ENCODE data around the gene TMEM106B. TPM values are rescaled to one million over a fixed set of nuclear protein-coding genes. Genes with fewer than 3 reads are reported as not detected.

The TMEM106B gene
- total RNA-seq, 1 donor from 2014 or later = 21.1 TPM

DNA sequence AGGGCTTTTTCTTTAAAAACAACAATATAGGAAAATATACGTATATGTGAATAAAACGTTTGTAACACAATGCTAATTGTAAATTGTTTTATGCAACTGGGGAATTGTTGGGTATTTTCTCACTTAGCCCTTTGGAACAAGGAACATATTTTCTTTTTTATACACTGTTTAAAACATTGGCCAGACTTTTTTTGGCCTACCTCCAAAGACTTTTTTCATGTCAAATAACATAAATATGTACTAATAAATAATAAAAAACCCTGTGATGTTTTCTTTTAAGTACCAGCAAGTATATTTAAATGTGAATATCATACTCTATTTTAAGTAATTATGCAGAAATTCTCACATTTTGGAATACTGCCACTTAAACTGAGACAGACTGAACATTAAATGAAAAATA lies 15.7 kb downstream of the TMEM106B start:
- DNase-seq (ENCODE audit: low read depth in 2 of 2) = no peak

DNA sequence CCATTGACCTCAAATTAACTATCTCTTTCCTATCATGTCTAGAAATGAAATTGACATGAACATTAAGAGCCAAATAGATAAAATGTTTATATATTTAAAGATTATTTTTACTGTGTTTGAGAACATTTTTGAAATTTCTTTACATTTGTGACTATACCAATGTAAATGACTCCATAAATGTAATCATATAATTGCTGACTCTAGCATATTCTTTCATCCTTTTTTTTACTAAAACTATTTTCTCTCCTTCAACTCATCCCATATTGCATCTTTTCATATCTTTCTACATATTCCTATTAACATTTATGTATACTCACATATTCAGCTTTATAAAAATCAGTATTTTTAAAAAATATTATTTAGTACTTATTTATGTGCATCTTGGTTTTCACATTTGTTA lies 16.9 kb downstream of the TMEM106B start:
- DNase-seq (ENCODE audit: low read depth in 2 of 2) = no peak

- DNase-seq (ENCODE audit: low read depth in 2 of 2) = no peak
Measured at GRCh38 chr7:12229046-12229445, 18.0 kb downstream of the TMEM106B start.

GRCh38 chr7:12231097-12231496 lies 20.0 kb downstream of the TMEM106B start:
- no peak for DNase-seq (ENCODE audit: low read depth in 2 of 2)

DNA sequence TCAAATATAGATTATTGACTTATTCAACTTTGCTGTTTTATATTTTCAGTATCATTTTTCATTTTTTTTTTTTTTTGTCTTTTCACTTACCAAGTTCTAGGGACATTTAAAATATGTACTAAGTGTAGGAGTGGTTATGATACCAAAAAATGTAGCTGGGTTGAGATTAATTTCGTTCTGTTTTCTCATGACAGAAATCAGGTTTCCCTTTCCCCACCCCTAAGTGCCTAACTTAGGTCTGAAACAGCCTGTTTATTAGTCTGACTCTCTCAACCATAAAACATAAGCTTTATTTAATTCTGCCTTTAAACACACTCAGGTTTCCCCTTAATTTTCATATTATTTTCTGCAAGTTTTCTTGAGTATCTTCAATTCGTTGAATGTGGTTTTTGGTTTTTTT lies 22.1 kb downstream of the TMEM106B start:
- DNase-seq (ENCODE audit: low read depth in 2 of 2) = no peak

GRCh38 chr7:12234334-12234865 lies 23.3 kb downstream of the TMEM106B start:
- DNase-seq (ENCODE audit: low read depth in 2 of 2) = no peak

DNA sequence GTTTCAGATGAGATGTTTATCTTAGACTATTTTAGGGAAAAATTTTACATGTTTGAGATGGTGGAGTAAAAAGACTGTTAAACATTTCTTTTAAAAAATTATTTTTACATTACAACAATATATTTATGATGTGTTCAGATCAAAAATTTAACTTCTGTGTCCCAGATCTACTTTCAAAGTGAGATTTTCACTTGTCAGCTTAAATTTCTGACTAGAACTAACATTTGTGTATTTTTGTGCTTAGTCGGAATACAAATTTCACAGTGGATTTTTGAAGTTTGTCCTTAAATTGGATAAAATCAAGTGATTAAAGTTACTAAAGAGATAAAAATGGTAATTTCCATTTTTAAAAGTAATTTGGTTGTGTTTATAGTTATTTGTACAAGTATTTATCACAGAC lies 24.9 kb downstream of the TMEM106B start:
- no peak for DNase-seq (ENCODE audit: low read depth in 2 of 2)

DNA sequence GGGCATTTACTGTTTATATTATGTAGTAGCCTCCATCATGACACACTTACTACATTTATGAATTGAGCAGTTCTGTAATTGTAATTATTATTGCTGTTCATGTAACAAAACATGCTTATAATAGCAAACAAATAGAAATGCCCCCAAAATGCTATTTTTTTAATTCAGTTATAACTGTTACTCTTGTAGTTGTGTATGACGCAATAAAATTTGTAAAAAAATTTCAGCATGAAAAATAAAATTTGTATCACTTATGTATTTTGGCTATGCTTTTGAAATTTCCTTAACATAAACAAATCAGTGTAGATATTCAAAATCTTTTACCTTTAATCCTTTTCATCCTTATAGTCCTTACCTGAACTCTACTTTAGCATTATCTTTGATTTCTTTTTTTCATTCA lies 25.9 kb downstream of the TMEM106B start:
- DNase-seq (ENCODE audit: low read depth in 2 of 2) = no peak

DNA sequence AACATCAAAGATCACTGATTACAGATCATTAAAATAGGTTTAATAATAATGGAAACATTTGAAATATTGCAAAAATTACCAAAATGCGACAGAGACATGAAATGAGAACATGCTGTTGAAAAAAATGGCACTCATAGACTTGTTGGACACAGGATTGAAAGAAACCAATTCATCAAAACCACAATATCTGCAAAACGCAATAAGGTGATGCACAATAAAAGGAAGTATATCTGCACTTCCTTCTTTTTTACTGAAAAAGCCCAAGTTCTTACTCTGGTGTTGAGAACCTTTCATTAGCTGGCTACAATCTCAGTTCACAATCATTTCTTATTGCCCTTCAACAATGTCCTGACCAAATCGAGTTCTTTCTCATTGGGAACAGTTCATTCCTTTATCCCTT lies 28.7 kb downstream of the TMEM106B start:
- DNase-seq (ENCODE audit: low read depth in 2 of 2) = no peak

- peak; percentile 9 to 56 for DNase-seq (ENCODE audit: low read depth in 2 of 2)
Measured at GRCh38 chr7:12244129-12244528, 33.0 kb downstream of the TMEM106B start.

GRCh38 chr7:12244694-12245093 lies 33.6 kb downstream of the TMEM106B start:
- DNase-seq (ENCODE audit: low read depth in 2 of 2) = no peak

GRCh38 chr7:12249706-12250105 lies 38.6 kb downstream of the TMEM106B start:
- no peak for DNase-seq (ENCODE audit: low read depth in 2 of 2)

DNA sequence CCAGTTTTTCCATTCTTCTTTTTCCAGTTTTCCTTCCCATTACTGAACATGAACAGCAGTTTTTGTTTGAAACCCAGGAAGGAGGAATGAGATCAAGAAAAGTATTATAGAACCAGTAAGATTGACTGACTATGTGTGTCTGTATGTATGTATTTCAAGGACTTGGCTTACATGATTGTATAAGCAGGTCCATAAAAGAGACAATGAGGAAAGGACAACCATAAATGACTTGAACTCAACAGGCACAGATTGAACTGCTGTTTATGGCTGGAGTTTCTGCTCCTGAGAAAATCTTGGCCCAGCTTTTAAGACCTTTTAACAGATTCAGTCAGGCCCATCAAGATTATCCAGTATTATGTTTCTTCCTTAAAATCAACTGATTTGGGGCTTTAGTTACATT lies 39.1 kb downstream of the TMEM106B start:
- no peak for DNase-seq (ENCODE audit: low read depth in 2 of 2)

DNA sequence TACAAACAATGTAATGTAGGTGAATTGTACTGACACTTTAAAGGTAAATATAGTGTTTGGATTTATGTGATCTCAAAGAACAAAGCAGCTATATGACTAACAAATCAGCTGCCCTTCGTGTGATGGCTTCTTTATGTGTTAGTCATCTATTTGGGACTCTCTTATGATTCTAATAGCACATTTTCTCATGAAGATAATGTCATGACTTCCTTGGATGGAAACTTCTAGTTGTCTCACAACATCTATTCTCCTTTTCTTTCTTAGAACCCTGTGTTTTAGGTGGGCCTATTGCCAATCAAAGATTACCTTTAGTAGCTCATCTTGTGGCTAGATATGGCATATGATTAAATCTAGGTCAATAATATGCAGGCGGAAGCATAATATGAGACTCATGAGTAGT lies 45.0 kb downstream of the TMEM106B start:
- peak in 1 of 2 donors; percentile 12 for DNase-seq (ENCODE audit: low read depth in 2 of 2)

- DNase-seq (ENCODE audit: low read depth in 2 of 2) = peak; percentile 7 to 43
Measured at GRCh38 chr7:12257582-12257981, 46.5 kb downstream of the TMEM106B start.

DNA sequence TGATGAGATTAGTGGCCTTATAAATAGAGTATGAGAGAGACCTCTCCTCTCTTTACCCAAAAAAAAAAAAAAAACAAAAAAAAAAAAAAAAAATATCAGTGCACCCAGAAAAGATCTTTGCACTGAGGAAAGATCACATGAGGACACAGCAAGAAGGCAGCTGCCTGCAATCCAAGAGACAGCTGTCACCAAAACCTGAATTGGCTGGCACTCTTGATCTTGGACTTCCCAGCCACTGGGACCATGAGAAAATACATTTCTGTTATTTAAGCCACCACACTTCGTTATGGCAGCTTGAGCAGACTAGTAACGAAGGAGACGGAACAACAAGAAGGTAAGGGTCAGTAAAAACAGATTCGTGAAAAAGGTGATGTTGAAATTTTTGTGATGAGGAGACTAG lies 47.0 kb downstream of the TMEM106B start:
- no peak for DNase-seq (ENCODE audit: low read depth in 2 of 2)

DNA sequence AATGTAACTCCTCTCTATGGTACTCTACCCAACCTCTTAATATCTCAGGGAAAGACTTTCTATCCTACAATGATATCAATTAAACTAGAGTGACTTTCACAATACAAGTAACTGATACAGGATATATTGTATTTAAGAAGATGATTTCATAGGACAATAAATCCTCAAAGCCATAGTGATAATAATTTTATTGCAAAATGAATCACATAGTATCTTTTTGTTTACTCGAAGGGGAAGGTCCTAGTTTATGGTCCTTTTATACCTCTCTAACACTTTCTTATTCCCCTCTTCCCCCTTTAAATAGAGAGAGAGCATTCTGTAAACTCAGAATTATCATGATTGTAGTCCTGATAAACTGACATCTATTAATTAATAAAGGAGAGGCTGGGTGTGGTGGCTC lies 56.4 kb downstream of the TMEM106B start:
- no peak for DNase-seq (ENCODE audit: low read depth in 2 of 2)

DNA sequence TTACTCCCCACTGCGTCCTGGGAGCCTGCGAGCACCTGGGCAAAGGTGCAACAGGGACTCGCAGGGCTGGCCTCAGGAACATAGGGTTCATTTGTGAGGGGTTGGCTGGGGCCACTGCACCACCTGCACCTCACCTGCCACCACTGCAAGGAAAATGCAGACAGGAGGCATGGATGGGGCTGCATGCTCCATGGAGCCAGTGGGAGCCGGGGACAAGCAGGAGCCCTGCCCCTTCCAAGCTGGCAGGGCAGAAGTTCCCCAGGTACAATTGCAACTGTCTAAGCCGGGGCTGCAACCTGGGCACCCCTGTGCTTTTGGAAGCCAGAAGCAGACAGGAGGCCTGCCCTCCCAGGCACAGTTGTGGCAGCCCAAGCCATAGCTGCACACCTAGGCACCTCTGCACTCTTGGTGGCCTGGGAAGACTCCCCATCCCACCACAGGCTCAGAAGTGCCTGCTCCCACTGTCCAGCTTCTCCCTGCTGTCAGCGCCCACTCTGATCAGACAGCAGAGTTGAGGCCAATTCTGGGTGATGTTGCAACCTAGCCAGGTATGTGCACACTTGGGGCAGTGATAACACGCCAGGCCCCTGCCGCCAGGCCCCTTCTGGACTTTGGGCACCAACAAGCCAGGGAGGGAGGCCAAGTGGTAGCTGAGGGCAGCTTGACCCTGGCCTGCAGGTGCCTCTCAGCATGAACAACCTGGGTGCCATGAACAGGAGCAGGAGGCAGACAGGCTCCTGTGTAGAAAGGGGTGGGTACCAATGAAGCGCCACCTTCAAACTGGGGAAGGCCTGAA lies 58.2 kb downstream of the TMEM106B start:
- no peak for DNase-seq (ENCODE audit: low read depth in 2 of 2)

DNA sequence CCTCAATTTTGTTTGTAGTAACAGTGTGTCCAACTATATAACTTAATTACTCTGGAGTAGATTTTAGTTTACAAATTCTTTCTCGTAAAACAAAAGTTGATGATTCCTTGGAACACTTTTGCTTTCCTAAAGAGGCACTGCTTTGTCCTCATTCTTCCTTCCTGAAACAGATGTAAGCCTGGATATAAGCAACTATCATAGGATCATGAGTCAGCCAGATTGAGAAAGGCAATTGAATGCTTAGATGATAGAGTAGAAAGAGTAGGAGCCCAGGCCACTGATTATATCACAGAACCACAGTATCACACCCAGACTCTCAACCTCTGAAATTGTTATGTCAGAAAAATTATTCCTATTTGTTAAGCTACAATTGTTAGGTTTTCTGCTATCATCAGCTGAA lies 69.9 kb downstream of the TMEM106B start:
- peak in 1 of 2 donors; percentile 7 for DNase-seq (ENCODE audit: low read depth in 2 of 2)

GRCh38 chr7:12287901-12288300 lies 76.8 kb downstream of the TMEM106B start:
- no peak for DNase-seq (ENCODE audit: low read depth in 2 of 2)

GRCh38 chr7:12289996-12290395 lies 78.9 kb downstream of the TMEM106B start:
- no peak for DNase-seq (ENCODE audit: low read depth in 2 of 2)

- no peak for DNase-seq (ENCODE audit: low read depth in 2 of 2)
Measured at GRCh38 chr7:12290761-12291160, 79.7 kb downstream of the TMEM106B start.

DNA sequence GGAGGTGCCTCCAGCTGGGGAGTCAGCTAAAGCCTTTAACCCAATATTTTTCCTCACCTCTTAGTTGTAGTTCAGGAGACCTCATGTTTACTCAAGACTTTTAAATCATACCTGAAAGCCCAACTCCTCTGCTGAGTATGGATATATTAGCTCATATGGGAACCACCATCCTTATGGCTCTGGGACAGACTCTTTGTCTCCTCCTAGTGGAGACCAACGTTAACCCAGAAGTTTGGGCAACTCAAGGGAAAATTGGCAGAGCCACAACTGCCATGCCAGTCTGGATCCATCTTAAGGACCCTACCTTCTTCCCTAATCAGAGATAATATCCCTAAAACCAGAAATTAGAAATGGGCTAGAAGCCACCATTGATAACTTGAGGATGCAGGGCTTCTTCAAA lies 80.8 kb downstream of the TMEM106B start:
- DNase-seq (ENCODE audit: low read depth in 2 of 2) = peak; percentile 2 to 29
